GM21526 (cell line): ENCODE results near the gene PYGO2.

ENCODE experiments used
- ATAC-seq: cut with Tn5 transposase; IDR thresholded peaks from one replicate; pipeline ENCODE4 v1.9.1; 2021; ENCODE audit warnings: moderate library complexity; ENCODE audit not compliant: unreplicated experiment, low FRiP score

Gene PYGO2

GRCh38 chr1:154961207-154962155 is at the start of gene PYGO2:
PYGO2 (minus strand) TSS chr1:154961782; CDS start chr1:154961576, 206 bp downstream.
- ATAC-seq = peak; percentile 52

GRCh38 chr1:155011004-155011416 is 49.4 kb upstream of the PYGO2 start:
- ATAC-seq = no peak

- ATAC-seq = no peak
Observed at GRCh38 chr1:155010211-155010918, 48.8 kb upstream of the PYGO2 start.

GRCh38 chr1:155009742-155010141 is 48.2 kb upstream of the PYGO2 start:
- no peak for ATAC-seq

- no peak for ATAC-seq
Observed at GRCh38 chr1:155009221-155009711, 47.7 kb upstream of the PYGO2 start.

GRCh38 chr1:155008015-155008941 is 46.7 kb upstream of the PYGO2 start:
- ATAC-seq = no peak

GRCh38 chr1:155007251-155007828 is 45.8 kb upstream of the PYGO2 start:
- ATAC-seq = no peak

- ATAC-seq = no peak
Observed at GRCh38 chr1:155006601-155007101, 45.1 kb upstream of the PYGO2 start.

- ATAC-seq = no peak
Observed at GRCh38 chr1:155005076-155006011, 43.8 kb upstream of the PYGO2 start.

- ATAC-seq = no peak
Observed at GRCh38 chr1:155004352-155005075, 42.9 kb upstream of the PYGO2 start.

GRCh38 chr1:155003766-155004351 is 42.3 kb upstream of the PYGO2 start:
- ATAC-seq = no peak

GRCh38 chr1:155003227-155003765 is 41.7 kb upstream of the PYGO2 start:
- ATAC-seq = no peak

GRCh38 chr1:155002464-155003226 is 41.1 kb upstream of the PYGO2 start, which contains the start of gene ZBTB7B:
ZBTB7B (plus strand) TSS chr1:155002802; CDS start chr1:155014661, 11,859 bp downstream.
- no peak for ATAC-seq

GRCh38 chr1:155001675-155002463 is 40.3 kb upstream of the PYGO2 start:
- ATAC-seq = peak; percentile 48

GRCh38 chr1:155001425-155001674 is 39.8 kb upstream of the PYGO2 start:
- ATAC-seq = no peak
